Placental pericyte (primary cell): ENCODE measurements around the gene HBE1. TPM values are rescaled to one million over a fixed set of nuclear protein-coding genes. Genes with fewer than 3 reads are reported as not detected.

ENCODE experiments used
- total RNA-seq: library from RNA; depleted of rRNA; stranded (reverse); fragments of >200 nt; gene quantifications from 2 replicates; pipeline ENCODE4 v1.2.3, GENCODE V29; 2012

HBE1 gene
- total RNA-seq = not detected in 2 replicates

DNA sequence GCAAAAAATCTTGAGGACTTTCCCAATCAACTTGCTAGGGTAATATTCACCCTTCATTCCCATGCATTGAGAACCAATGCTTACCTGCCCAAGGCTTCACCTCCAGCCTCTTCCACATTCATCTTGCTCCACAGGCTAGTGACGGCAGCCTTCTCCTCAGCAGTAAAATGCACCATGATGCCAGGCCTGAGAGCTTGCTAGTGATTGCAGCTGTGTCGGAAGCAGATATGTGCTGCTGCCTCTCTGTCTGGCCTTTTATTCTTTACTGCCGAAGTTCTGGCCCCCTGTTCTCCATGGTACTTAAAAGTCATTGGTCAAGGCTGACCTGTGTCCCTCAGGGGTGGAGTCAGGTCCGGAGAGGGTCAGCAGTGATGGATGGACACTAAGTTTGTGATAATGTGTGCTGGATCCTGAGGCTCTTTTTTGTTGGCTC is at the start of gene HBE1:
Gene HBE1, minus strand, starts transcription at position 231 of the 433 bp plus-strand sequence. Its CDS starts 55 bp downstream, at position 176.

DNA sequence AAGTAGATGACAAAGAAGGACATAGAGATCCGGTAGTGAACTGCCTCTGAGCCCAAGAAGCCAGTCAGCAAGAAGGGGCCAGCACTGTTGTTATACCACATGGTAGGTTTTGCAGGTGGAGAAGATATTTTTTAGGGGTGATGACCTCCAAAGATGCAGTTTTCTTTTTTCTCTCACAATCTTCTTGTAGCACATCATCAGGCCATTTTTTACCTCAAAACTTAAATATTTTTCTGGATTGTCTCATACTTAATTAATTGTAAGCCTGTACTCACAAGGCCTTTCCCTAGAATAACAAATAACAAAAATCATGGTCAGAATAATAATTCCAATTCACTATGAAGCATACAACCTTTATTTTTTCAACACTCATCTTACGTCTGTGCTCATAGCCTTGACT is 32.1 kb upstream of the HBE1 start, which contains the start of gene OR51B4:
Gene OR51B4, minus strand, starts transcription at position 101 of the 400 bp plus-strand sequence. Its CDS starts 0 bp downstream, at position 101.

GRCh38 chr11:5254646-5255413 is 14.9 kb downstream of the HBE1 start, which contains the start of gene HBG2:
HBG2 (minus strand) TSS chr11:5254781; CDS start chr11:5254728, 53 bp downstream.

DNA sequence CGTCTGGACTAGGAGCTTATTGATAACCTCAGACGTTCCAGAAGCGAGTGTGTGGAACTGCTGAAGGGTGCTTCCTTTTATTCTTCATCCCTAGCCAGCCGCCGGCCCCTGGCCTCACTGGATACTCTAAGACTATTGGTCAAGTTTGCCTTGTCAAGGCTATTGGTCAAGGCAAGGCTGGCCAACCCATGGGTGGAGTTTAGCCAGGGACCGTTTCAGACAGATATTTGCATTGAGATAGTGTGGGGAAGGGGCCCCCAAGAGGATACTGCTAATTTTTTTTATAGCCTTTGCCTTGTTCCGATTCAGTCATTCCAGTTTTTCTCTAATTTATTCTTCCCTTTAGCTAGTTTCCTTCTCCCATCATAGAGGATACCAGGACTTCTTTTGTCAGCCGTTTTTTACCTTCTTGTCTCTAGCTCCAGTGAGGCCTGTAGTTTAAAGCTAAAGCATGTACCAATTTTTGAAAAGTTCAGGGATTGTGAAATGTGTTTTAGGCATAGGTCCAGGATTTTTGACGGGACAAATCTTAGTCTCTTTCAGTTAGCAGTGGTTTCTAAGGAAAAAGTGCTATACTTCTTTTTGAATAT is 19.8 kb downstream of the HBE1 start, which contains the start of gene HBG1:
Gene HBG1, minus strand, starts transcription at position 51 of the 590 bp plus-strand sequence. CDS start 53 bp downstream, outside the sequence.

GRCh38 chr11:5234381-5234834 is 35.3 kb downstream of the HBE1 start, which contains the start of gene HBD:
HBD (minus strand) TSS chr11:5234483; CDS start chr11:5234433, 50 bp downstream.

DNA sequence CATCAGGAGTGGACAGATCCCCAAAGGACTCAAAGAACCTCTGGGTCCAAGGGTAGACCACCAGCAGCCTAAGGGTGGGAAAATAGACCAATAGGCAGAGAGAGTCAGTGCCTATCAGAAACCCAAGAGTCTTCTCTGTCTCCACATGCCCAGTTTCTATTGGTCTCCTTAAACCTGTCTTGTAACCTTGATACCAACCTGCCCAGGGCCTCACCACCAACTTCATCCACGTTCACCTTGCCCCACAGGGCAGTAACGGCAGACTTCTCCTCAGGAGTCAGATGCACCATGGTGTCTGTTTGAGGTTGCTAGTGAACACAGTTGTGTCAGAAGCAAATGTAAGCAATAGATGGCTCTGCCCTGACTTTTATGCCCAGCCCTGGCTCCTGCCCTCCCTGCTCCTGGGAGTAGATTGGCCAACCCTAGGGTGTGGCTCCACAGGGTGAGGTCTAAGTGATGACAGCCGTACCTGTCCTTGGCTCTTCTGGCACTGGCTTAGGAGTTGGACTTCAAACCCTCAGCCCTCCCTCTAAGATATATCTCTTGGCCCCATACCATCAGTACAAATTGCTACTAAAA is 42.9 kb downstream of the HBE1 start, which contains the start of gene HBB:
Gene HBB, minus strand, starts transcription at position 340 of the 579 bp plus-strand sequence. Its CDS starts 50 bp downstream, at position 290.

Other genes starting within 250 kb of the HBE1 start
- not detected in 2 replicates for gene OR52J3, start 223.4 kb downstream of the HBE1 start, total RNA-seq
- not detected in 2 replicates for gene OR52E2, start 210.3 kb downstream of the HBE1 start, total RNA-seq
- gene OR52E1, start 200.4 kb downstream of the HBE1 start, total RNA-seq = not detected in 2 replicates
- gene OR52A5, start 131.6 kb downstream of the HBE1 start, total RNA-seq = not detected in 2 replicates
- not detected in 2 replicates for gene OR52A1, start 115.2 kb downstream of the HBE1 start, total RNA-seq
- not detected in 2 replicates for gene OR51V1, start 69.3 kb downstream of the HBE1 start, total RNA-seq
- gene HBB, start 42.9 kb downstream of the HBE1 start, total RNA-seq = not detected in 2 replicates
- gene HBD, start 35.5 kb downstream of the HBE1 start, total RNA-seq = not detected in 2 replicates
- not detected in 2 replicates for gene HBG1, start 20.1 kb downstream of the HBE1 start, total RNA-seq
- not detected in 2 replicates for gene HBG2, start 15.2 kb downstream of the HBE1 start, total RNA-seq
- not detected in 2 replicates for gene OR51B4, start 32.0 kb upstream of the HBE1 start, total RNA-seq
- not detected in 2 replicates for gene OR51B2, start 54.4 kb upstream of the HBE1 start, total RNA-seq
- 0.57 TPM in 1 of 2 replicates, not detected in the other for gene OR51B5, start 73.6 kb upstream of the HBE1 start, total RNA-seq
- not detected in 2 replicates for gene OR51B6, start 81.6 kb upstream of the HBE1 start, total RNA-seq
- not detected in 2 replicates for gene OR51M1, start 113.9 kb upstream of the HBE1 start, total RNA-seq
- gene OR51Q1, start 152.2 kb upstream of the HBE1 start, total RNA-seq = not detected in 2 replicates
- gene OR51I1, start 171.6 kb upstream of the HBE1 start, total RNA-seq = not detected in 2 replicates
- gene OR51I2, start 179.4 kb upstream of the HBE1 start, total RNA-seq = not detected in 2 replicates
- gene OR52D1, start 218.7 kb upstream of the HBE1 start, total RNA-seq = not detected in 2 replicates
- gene UBQLN3, start 240.0 kb upstream of the HBE1 start, total RNA-seq = under 0.01 TPM in 1 of 2 replicates, not detected in the other
- gene UBQLNL, start 246.8 kb upstream of the HBE1 start, total RNA-seq = 0.14 and 0.44 TPM in 2 replicates